ENCODE measurements around the gene EYS.

EYS gene

DNA sequence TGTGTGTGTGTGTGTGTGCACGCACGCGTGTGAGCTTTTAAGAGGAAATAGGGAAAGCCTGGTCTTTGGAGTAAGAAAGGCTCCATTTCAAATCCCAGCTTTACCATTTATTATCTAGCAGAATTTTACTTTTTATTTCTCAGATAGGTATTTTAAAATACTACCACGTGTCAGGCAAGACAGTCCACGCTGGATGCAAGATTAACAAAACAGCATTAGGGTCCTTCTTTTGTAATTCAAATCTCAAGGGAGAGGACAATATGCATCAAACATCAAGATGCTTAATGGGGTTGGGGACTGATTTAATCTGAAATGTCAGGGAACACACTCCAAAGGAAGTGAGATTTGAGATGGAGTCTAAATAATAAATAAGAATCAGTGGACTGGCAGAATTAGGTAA is 1302.6 kb downstream of the EYS start:
- H3K9me3 ChIP-seq (replicated peaks; ENCODE audit: low read length): no peaks in the 10 kb centered on the region
- H3K4me3 ChIP-seq (ENCODE audit: low read length): no peak overlapping the region
- H3K4me2 ChIP-seq (ENCODE audit: low read length): no peak overlapping the region
- no peak overlapping the region for H3K9ac ChIP-seq (ENCODE audit: low read depth, low read length)
- no peaks in the 10 kb centered on the region for H3K36me3 ChIP-seq (ENCODE audit: insufficient read depth, low read length)
- no peaks in the 10 kb centered on the region for H3K27me3 ChIP-seq (ENCODE audit: control insufficient read depth, insufficient read depth, low read length)
- H3K4me1 ChIP-seq (ENCODE audit: control insufficient read depth, insufficient read depth, low read length): no peaks in the 10 kb centered on the region

DNA sequence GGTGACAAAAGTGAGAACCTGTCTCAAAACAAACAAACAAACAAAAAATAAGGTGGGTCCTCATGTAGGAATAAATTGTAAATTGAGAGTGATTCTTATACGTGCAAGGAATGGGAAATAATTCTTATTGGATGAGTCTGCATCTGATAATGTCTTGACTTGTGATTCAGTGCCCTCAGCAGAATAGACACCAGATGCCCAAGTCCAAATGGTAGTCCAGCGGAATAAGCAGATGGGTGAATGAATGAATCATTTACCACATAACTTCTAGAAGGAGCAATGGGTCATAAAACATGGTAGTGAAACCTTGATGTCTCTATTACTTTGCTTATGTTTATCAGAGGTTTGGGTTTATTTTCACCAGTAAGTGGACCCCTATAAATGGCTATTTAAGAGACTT is 1323.7 kb downstream of the EYS start:
- no peaks in the 10 kb centered on the region for H3K27me3 ChIP-seq (ENCODE audit: control insufficient read depth, insufficient read depth, low read length)
- H3K36me3 ChIP-seq (ENCODE audit: insufficient read depth, low read length): no peaks in the 10 kb centered on the region
- no peaks in the 10 kb centered on the region for H3K4me1 ChIP-seq (ENCODE audit: control insufficient read depth, insufficient read depth, low read length)
- H3K9ac ChIP-seq (ENCODE audit: low read depth, low read length): no peak overlapping the region
- no peaks in the 10 kb centered on the region for H3K9me3 ChIP-seq (replicated peaks; ENCODE audit: low read length)
- H3K4me3 ChIP-seq (ENCODE audit: low read length): no peak overlapping the region
- H3K4me2 ChIP-seq (ENCODE audit: low read length): no peak overlapping the region

DNA sequence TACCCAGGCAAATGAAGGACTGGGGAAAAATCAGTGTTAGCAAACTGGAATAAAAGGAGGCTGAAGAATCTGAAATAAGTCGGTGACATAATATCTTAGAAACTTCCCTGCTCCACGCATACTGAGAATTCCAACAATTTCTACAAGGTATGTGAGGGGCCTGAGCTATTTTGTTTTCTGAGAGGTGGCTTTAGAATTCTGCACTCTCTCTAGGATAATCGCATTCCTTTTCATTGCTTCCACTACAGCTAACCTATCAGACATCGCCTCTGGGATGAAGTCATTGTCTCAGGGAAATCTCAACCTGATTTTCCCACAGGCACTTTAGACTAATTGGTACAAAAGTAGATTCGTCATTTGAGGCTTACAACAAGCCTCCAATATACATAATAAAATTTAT is 1330.6 kb downstream of the EYS start:
- H3K9me3 ChIP-seq (replicated peaks; ENCODE audit: low read length): peaks cover 8% of the 10 kb centered on the region
- H3K4me3 ChIP-seq (ENCODE audit: low read length): no peak overlapping the region
- no peaks in the 10 kb centered on the region for H3K4me1 ChIP-seq (ENCODE audit: control insufficient read depth, insufficient read depth, low read length)
- no peak overlapping the region for H3K4me2 ChIP-seq (ENCODE audit: low read length)
- H3K36me3 ChIP-seq (ENCODE audit: insufficient read depth, low read length): no peaks in the 10 kb centered on the region
- no peak overlapping the region for H3K9ac ChIP-seq (ENCODE audit: low read depth, low read length)
- no peaks in the 10 kb centered on the region for H3K27me3 ChIP-seq (ENCODE audit: control insufficient read depth, insufficient read depth, low read length)

GRCh38 chr6:64357430-64357829 is 1349.6 kb downstream of the EYS start:
- H3K9ac ChIP-seq (ENCODE audit: low read depth, low read length): no peak overlapping the region
- no peaks in the 10 kb centered on the region for H3K9me3 ChIP-seq (replicated peaks; ENCODE audit: low read length)
- H3K4me3 ChIP-seq (ENCODE audit: low read length): no peak overlapping the region
- no peaks in the 10 kb centered on the region for H3K36me3 ChIP-seq (ENCODE audit: insufficient read depth, low read length)
- H3K4me2 ChIP-seq (ENCODE audit: low read length): no peak overlapping the region
- no peaks in the 10 kb centered on the region for H3K4me1 ChIP-seq (ENCODE audit: control insufficient read depth, insufficient read depth, low read length)
- no peaks in the 10 kb centered on the region for H3K27me3 ChIP-seq (ENCODE audit: control insufficient read depth, insufficient read depth, low read length)

DNA sequence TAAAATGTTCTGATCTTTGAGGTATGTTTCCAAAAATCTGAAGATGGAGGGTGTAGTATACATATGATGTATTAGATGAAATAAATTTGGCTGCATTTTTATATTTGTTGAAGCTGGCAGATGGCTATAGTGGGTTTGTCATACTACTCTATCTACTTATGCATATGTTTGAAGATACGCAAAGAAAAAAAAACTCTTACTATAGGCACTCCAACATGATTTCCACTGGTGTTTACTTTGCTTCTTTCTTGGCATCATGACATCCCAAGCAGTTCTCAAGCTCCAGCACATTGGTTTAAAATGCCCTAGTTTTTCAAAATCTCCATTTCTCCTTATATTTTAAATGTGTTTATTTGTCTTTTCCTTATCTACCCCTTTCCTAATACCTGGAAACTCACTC is 1359.6 kb downstream of the EYS start:
- H3K9me3 ChIP-seq (replicated peaks; ENCODE audit: low read length): no peaks in the 10 kb centered on the region
- no peak overlapping the region for H3K4me3 ChIP-seq (ENCODE audit: low read length)
- H3K4me1 ChIP-seq (ENCODE audit: control insufficient read depth, insufficient read depth, low read length): no peaks in the 10 kb centered on the region
- H3K27me3 ChIP-seq (ENCODE audit: control insufficient read depth, insufficient read depth, low read length): no peaks in the 10 kb centered on the region
- H3K9ac ChIP-seq (ENCODE audit: low read depth, low read length): no peak overlapping the region
- H3K36me3 ChIP-seq (ENCODE audit: insufficient read depth, low read length): no peaks in the 10 kb centered on the region
- no peak overlapping the region for H3K4me2 ChIP-seq (ENCODE audit: low read length)

DNA sequence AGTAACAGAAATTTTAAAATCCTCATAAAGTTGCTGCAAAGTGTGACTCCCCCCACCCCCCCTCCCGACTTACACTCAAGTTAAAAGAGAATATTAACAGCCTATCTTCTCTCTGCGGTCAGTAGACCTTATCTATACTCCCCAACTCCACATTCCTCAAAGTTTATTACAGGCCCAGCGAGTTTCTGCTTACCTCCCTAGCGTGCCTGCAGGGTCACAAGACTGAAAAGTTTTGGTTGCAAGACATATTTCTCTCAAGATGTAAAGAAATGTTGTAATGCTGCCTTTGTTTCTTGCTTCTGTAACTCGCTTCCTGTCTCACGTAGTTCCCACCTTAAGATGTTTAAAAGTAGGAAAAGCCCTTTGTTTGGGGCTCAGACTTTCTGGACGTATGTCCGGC is 1371.8 kb downstream of the EYS start:
- H3K36me3 ChIP-seq (ENCODE audit: insufficient read depth, low read length): no peaks in the 10 kb centered on the region
- H3K9ac ChIP-seq (ENCODE audit: low read depth, low read length): no peak overlapping the region
- H3K27me3 ChIP-seq (ENCODE audit: control insufficient read depth, insufficient read depth, low read length): no peaks in the 10 kb centered on the region
- no peaks in the 10 kb centered on the region for H3K9me3 ChIP-seq (replicated peaks; ENCODE audit: low read length)
- H3K4me1 ChIP-seq (ENCODE audit: control insufficient read depth, insufficient read depth, low read length): no peaks in the 10 kb centered on the region
- H3K4me3 ChIP-seq (ENCODE audit: low read length): no peak overlapping the region
- no peak overlapping the region for H3K4me2 ChIP-seq (ENCODE audit: low read length)

- Histone ChIP-seq H3K36me3 (ENCODE audit: insufficient read depth, low read length) (no peaks in the 10 kb centered on the region), H3K9me3 (replicated peaks; ENCODE audit: low read length) (no peaks in the 10 kb centered on the region), H3K4me3 (ENCODE audit: low read length) (no peak overlapping the region), H3K27me3 (ENCODE audit: control insufficient read depth, insufficient read depth, low read length) (no peaks in the 10 kb centered on the region), H3K4me1 (ENCODE audit: control insufficient read depth, insufficient read depth, low read length) (no peaks in the 10 kb centered on the region), H3K9ac (ENCODE audit: low read depth, low read length) (no peak overlapping the region), H3K4me2 (ENCODE audit: low read length) (no peak overlapping the region)
Observed at GRCh38 chr6:64334636-64335035, 1372.4 kb downstream of the EYS start.

DNA sequence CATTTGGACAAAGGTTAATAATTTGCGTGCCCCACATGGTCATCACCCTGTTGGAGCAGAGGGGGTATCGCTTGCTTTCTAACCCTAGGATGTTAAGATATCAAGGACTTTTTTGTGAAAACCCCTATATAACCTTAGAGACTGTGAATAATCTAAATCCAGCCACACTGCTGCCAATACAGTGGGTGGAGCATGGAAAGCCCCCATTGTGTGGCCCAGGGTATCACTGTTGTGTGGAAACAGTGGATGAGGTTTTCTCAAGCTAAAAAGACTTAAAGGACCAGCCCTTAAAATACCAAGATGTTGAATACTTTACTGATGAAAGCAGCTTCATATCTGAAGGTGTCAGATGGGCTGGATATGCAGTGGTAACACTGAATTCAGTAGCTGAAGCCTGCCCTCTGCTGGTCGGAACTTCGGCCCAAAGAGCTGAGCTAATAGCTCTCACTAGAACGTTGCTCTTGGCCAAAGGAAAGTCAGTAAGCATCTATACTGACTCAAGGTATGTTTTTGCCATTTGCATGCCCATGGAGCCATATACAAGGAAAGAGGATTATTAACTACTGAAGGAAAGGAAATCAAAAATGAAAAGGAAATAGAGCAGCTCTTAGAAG is 1376.2 kb downstream of the EYS start:
- Histone ChIP-seq H3K4me2 (ENCODE audit: low read length) (no peak overlapping the region), H3K27me3 (ENCODE audit: control insufficient read depth, insufficient read depth, low read length) (no peaks in the 10 kb centered on the region), H3K9ac (ENCODE audit: low read depth, low read length) (no peak overlapping the region), H3K4me3 (ENCODE audit: low read length) (no peak overlapping the region), H3K4me1 (ENCODE audit: control insufficient read depth, insufficient read depth, low read length) (no peaks in the 10 kb centered on the region), H3K36me3 (ENCODE audit: insufficient read depth, low read length) (no peaks in the 10 kb centered on the region), H3K9me3 (replicated peaks; ENCODE audit: low read length) (no peaks in the 10 kb centered on the region)

DNA sequence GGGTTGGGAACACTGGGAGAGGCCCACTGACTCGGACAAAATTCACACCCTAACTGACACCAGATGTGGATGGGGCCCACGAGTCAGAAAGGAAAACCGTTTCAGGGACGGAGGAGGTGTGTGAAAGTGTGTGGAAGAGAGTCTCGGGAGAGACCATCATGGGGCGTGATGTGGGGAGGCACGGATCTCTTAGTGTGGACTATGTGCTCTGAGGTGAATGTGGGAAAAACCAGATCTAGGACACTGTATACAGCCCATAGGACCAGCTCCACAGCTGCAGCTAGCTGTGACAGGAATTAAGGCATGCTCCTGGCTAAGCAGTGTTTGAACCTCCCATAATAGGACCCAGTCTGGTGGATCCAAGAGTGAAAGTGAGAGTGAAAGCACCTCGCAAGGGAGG is 1380.1 kb downstream of the EYS start:
- H3K4me3 ChIP-seq (ENCODE audit: low read length): no peak overlapping the region
- H3K9me3 ChIP-seq (replicated peaks; ENCODE audit: low read length): peaks cover 3% of the 10 kb centered on the region
- H3K36me3 ChIP-seq (ENCODE audit: insufficient read depth, low read length): no peaks in the 10 kb centered on the region
- H3K9ac ChIP-seq (ENCODE audit: low read depth, low read length): no peak overlapping the region
- H3K4me1 ChIP-seq (ENCODE audit: control insufficient read depth, insufficient read depth, low read length): no peaks in the 10 kb centered on the region
- H3K4me2 ChIP-seq (ENCODE audit: low read length): no peak overlapping the region
- H3K27me3 ChIP-seq (ENCODE audit: control insufficient read depth, insufficient read depth, low read length): no peaks in the 10 kb centered on the region

DNA sequence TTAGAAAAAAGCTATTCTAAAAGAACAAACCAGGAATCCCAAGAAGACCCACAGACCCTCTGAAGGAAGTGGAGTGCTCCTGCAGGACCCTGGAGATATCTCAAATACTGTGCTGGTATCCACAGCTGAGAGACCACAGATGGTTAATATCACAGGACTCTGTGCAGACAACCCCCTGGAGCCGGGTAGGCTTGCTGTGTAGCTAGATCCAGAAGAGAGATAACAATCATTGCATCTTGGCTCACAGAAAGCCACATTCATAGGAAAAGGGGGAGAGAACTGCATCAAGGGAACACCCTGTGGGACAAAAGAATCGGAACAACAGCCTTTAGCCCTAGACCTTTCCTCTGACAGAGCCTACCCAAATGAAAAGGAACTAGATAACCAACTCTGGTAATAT is 1381.9 kb downstream of the EYS start:
- no peak overlapping the region for H3K9ac ChIP-seq (ENCODE audit: low read depth, low read length)
- H3K27me3 ChIP-seq (ENCODE audit: control insufficient read depth, insufficient read depth, low read length): no peaks in the 10 kb centered on the region
- H3K9me3 ChIP-seq (replicated peaks; ENCODE audit: low read length): peaks cover 3% of the 10 kb centered on the region
- no peaks in the 10 kb centered on the region for H3K36me3 ChIP-seq (ENCODE audit: insufficient read depth, low read length)
- no peak overlapping the region for H3K4me3 ChIP-seq (ENCODE audit: low read length)
- H3K4me1 ChIP-seq (ENCODE audit: control insufficient read depth, insufficient read depth, low read length): no peaks in the 10 kb centered on the region
- no peak overlapping the region for H3K4me2 ChIP-seq (ENCODE audit: low read length)

GRCh38 chr6:64310214-64310613 is 1396.8 kb downstream of the EYS start:
- Histone ChIP-seq H3K27me3 (ENCODE audit: control insufficient read depth, insufficient read depth, low read length) (no peaks in the 10 kb centered on the region), H3K4me1 (ENCODE audit: control insufficient read depth, insufficient read depth, low read length) (no peaks in the 10 kb centered on the region), H3K9me3 (replicated peaks; ENCODE audit: low read length) (no peaks in the 10 kb centered on the region), H3K4me2 (ENCODE audit: low read length) (no peak overlapping the region), H3K4me3 (ENCODE audit: low read length) (no peak overlapping the region), H3K9ac (ENCODE audit: low read depth, low read length) (no peak overlapping the region), H3K36me3 (ENCODE audit: insufficient read depth, low read length) (no peaks in the 10 kb centered on the region)

DNA sequence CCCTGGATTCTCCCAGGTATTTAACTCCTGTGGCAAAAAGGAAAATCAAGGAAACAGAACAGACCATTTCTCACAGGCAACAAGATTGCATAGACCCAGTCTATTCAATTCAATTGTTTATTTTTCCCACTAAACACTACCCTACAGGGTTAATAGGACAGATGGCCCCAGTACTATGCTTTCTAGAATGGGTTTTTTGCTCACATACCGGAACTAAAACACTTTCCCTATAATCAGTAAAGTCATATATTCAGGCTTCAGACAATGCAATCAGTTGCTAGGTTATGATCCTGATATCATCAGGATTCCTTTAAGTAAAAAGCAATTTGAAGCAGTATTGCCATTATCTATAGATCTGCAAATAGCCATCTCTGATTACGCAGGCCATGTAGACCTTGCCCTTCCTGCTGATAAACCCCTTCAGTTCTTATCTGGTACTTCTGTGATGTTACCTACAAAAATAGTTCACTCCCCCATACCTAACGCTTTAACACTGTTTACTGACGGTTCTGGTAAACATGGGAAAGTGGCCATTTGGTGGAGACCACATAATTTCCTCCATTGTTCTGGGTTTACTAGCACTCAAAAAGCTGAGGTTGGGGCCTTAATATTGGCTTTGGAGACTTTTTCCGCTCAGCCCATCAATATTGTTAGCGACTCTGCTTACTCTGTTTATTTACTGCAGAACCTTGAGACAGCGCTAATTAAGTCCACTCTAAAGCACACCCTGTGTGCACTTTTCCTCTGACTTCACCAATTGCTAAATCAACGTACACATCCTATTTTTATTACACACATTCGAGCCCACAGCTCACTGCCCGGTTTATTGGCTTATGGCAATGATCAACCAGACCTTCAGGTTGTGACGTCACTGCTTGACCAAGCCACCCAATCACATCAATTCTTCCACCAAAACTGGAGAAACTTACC is 1405.5 kb downstream of the EYS start:
- Histone ChIP-seq H3K4me3 (ENCODE audit: low read length) (no peak overlapping the region), H3K9me3 (replicated peaks; ENCODE audit: low read length) (no peaks in the 10 kb centered on the region)

More for the DNA sequence above, 1405.5 kb downstream of the EYS start:
- Histone ChIP-seq H3K4me1 (ENCODE audit: control insufficient read depth, insufficient read depth, low read length) (no peaks in the 10 kb centered on the region), H3K36me3 (ENCODE audit: insufficient read depth, low read length) (no peaks in the 10 kb centered on the region), H3K27me3 (ENCODE audit: control insufficient read depth, insufficient read depth, low read length) (no peaks in the 10 kb centered on the region), H3K9ac (ENCODE audit: low read depth, low read length) (no peak overlapping the region), H3K4me2 (ENCODE audit: low read length) (no peak overlapping the region)

All from skeletal muscle satellite cell (primary cell).